HG03095 (cell line): Measurements from ENCODE around the gene SFTPD.
"Not testable (repeated sequence)": the region's sequence is repeated elsewhere in the genome, so short reads cannot be mapped to it uniquely, and the experiment has no call there.

ENCODE experiments used
- ATAC-seq: cut with Tn5 transposase; IDR thresholded peaks from one replicate; pipeline ENCODE4 v1.9.1; 2021; ENCODE audit warnings: moderate library complexity; ENCODE audit not compliant: unreplicated experiment

Gene SFTPD

DNA sequence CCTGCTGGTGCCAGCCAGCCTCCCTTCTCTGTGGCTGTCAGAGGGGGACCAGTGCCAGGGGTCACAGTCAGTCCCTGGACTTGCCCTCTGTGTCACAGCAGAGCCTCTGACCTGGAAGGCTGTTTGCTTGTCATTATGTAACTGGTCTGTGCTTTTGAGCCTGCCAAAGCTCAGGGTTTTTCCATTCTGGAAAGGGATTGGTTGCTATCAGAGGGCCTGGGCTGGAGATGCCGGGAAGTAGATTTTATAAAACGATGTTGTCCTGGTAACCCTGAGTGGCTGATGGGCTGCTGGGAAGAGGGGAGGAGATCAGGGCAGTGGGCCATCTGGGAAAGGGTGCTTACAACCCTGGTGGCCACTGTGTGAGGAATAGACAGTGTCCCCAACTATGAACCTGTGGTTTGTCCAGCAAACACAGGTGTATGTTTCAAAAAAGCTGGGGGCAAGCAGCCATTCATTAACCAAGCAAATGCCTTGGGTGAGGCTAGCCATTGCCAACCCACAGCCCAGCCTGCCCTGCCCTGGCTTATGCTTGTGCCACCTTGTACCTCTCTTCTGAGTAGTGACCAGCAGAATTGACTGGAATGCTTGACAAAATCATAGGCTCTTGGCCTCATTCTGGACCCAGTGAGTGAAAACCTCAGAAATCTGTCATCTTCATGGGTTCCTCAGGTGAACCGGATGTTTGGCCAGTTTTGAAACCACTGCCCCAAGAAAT lies 21.6 kb downstream of the SFTPD start:
- no peak for ATAC-seq

DNA sequence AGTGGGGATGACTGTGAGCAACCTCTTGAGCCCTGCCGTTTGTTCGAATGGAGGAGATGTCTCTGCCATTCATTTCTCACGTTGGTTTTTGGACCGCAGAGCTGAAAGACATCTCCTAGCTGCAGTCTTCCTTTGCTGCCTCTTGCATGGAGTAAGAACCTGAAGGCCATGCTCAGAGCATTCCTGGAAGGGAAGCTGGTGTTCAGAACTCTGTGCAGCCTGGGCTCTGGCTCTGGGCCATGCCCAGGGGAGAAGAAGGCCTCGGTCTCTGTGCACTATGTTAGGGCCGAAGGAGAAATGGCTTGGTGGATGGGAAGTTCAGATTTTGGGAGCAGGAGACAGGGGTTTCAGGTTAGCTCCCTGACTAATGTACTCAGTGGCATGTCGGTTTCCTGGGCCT lies 22.9 kb downstream of the SFTPD start:
- ATAC-seq, result no peak

DNA sequence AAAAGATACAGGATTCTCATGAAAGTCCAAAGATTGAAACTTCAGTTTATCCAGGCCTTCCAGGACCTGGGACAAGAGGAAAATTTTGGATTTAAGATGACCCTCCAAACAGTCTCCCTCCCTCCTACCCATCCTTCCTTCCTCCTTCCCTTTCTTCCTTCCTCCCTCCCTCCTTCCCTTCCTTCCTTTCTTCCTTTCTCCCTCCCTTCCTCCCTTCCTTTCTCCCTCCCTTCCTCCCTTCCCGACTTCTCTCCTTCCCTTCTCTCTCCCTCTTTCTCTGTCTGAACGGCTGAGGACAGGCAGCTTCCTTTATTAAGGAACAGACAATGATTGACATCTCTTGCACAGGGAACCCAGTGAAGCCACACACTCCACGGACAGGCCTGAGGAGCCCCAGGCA lies 23.3 kb downstream of the SFTPD start:
- ATAC-seq, result no peak

DNA sequence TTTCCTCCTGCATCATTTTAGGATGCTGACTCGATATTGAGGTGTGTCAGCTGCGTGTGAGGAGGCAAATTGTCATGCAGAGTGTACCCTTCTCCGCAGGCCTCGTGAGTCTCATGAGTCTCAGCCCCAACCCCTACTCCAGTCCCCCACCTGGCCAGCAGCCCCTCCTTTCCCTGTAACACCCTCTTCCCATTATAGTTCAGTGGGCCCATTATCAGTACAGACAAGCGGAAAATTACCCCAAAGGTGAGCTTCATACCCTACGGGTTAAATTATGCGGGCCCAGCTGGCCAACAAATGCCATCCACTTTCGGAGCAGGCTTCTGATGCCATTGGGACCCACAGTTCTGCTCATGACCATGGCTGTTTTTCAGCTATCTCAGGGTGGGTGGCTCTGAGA lies 25.2 kb downstream of the SFTPD start:
- ATAC-seq, result no peak

DNA sequence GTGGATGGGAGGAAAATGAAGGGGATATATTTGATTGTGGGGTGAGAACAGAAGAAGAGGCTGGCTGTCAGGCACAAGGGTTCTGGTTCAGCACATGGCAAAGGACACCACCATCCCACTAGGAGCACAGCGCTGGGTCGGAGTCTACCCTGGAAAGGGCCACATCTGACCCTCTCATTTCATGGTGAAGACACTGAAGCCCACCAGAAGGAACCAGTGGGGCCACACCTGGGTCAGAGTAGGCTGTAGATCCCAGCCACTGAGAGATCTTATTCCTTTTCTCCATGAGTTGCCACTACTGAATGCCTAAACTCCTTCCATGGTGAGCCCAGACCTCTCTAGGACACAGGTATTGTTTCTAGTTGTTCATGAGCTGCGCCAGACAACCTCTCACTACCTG lies 25.8 kb downstream of the SFTPD start:
- no peak for ATAC-seq

DNA sequence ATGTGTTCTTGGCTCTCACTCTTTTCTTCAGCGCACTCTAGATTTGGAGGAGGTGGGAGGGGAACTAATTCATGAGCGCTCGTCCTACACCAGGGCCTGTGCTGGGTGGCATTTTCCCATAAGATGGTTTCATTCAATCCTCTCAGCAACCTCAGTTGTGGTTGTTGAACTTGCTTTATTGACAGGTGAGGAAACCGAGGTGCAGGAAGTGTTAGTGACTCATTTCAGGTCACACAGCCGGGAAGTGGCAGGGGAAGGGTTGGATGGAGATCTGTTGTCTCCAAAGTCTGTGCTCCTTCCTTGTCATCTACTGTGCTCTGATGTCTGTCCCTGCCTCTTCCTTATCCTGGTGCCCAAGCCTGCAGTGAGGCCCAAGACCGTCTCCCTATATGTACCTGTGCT lies 26.9 kb downstream of the SFTPD start:
- not testable (repeated sequence) for ATAC-seq

DNA sequence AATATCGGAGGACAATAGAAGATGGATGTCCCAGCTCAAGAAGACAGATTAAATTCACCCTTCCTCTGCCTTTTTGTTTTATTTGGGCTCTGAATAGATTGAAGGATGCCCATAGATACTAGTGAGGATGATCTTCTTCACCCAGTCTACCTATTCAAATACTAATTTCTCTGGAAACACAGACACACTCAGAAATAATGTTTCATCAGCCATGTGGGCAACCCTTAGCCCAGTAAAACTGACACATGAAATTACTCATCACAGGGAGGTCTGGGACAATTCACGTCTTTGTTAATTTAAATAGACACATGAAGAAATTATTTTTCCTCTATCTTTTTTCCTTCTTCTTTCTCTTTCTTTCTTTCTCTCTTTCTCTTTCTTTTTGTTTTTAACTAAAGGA lies 33.1 kb downstream of the SFTPD start:
- ATAC-seq, result not testable (repeated sequence)

DNA sequence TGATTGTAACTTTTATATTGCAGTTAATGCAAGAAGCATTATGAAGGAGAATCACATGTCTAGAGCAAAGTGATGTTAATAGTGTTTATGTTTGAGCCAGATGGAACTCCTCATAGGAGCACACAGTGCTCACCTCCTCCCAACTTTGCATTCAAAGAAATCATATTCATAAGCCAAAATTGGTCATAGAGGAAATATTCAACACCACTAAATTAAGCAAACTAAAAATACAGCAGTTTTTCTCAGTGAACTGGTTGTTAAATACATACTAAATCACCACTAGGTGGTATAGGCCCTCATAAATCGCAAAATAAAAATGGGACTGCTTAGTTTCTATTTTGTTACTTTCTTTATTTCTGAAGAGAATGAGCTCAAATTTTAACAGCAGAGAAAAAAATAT lies 34.4 kb downstream of the SFTPD start:
- not testable (repeated sequence) for ATAC-seq

DNA sequence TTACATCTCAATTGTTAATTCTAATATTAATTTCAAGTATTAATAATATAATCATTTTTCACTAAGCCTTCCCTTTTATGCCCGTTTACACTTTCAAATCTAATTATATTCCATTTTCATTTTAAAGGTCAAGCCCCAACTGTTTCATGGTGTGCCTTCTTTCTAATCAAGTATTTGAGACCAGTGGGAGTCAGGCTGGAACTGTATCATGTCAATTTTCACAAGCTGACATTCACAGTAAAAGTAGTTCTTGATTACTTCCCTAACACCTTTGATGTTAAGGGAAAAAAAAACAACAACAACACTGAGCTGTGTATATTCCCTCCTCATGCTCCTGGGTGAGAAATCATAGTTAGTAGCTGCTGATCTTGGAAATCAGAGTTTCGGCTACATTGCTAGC lies 38.1 kb downstream of the SFTPD start:
- no peak for ATAC-seq

DNA sequence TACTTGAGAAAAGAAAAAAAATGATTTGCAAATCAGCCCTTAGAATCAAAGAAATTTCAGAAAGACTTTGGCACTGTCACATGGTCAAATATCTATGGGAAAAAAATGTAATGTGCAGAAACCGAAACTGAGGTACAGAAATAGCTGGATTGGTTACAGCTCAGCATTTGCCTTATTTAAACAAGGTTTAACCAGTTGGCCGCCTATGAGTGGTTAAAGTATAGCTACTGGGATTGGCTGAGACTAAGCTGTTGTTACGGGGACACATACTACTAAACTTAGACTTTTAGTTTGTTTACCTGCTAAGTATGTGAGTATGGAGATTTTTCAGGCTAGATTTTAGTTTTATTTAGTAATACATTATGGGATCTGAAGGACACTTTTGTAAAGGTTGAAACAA lies 38.6 kb downstream of the SFTPD start:
- ATAC-seq, result no peak

DNA sequence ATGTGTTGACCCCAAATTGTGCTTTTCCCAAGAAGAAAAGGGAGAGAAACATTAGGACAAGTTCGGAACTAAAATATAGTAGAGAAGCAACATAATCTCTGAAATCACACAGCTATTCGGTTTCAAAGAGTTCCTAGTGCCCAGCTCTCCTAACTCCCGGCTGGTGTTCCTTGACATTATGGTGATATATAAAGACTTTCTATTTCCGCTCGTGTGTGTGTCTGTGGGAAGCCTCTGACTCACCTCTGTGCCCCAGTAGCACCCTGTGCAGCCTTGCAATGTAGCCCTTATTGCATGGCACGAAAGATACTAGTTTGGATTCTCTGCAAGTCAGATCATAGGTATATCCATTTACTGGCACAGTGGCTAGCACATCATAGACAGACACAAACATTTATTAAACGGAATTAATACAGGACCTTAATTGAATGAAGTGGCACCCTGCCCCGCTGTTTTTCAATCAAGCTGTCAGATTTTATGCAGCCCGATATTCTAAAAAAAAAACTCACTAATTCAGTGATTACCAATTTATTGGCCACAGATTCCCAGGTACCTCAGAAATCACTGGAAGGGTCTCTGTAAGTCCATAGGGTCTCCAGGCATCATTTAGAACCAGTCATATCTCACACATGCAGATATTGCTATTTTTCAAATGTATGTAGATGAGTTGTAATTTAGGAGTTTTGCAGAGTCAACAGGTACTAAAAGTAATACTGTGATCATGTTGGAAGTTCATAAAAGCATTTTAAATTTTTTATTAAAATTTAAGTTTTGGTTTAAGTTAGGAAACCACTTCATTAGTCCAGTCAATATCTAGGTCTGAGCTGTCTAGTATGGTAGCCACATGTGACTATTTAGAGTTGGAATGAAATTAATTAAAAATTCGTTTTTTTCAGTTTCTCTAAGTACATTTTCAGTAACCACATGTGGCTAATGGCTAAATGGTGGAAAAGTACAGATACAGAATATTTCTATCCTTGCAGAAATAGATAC lies 43.3 kb downstream of the SFTPD start:
- no peak for ATAC-seq

DNA sequence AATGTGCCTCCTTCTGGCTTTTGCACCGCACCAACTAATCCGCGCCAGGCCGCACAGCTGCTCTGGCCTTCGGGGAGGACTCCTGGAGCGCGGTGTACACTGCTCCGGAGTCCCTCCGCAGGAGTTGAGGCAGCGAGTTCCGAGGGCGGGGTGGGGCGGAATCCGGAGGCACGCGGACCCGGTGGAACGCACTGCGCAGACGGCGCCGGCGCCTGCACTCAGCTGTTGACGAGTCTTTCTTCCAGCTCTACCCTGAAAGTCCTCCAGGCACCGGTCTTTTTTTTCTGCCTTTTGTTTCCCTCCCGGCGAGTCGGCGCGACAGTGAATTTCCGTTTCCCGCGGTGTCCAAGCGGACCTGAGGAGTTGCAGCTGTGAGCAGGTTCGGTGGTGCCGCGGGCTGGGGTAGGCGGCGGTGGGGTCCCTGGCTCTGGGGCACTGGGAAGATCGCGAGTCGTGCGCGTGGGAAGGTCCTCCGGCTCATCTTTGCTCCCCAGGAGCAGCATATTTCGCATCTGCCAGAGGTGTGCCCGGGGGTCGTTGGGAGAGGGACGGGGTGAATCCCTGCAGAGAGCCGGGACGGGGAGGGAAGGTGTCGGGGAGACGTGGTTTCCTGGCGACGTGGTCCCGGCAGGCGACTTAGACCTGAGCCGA lies 44.1 kb downstream of the SFTPD start:
- no peak for ATAC-seq

DNA sequence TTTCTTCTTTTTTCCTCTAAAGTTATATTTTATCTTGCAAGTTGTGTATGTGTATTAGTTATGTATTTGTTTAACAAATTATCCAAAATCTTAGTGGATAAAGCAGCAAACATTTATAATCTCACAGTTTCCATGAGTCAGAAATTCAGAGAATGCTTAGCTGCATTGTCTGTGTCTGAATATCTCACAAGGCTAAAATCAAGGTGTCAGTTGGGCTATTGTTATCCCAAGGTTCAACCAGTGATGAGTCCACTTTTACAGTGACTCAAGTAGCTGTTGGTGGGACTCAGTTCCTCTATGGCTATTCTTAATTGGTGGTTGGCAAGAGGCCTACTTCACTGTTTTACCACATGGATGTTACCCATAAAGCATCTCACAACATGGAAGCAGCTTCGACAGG lies 47.3 kb downstream of the SFTPD start:
- not testable (repeated sequence) for ATAC-seq

DNA sequence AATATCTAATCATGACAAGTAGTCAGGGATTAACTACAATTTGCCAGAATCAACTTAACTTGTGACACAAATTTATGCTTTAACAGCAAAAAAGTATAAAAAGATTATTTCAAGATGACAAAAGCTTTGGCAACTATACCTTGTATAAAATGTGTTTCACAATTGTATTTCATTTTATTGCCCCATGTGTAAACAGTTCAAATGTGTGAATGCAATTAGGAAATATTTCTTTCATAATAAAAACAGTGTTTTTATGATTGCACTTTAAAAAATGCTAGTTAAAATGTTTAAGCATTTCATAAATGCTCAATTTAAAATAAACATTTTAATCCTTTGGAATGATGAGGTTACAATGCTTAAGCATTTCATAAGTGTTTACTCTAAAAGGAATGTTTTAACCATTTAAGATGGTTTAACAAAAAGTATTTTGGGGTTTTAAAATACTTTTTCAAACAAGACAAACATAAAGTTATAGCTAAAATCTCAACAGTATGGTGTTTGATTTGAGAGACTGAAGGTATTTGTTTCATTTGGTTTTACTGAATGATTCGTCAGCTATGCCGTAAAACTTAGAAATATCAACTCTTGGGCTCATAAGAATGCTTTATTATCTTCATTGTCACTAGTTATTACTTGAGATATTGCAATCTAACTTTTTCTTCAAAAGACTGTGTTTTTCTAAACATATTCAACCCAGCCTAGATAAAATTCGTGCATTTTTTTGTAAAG lies 50.1 kb downstream of the SFTPD start:
- ATAC-seq, result no peak

DNA sequence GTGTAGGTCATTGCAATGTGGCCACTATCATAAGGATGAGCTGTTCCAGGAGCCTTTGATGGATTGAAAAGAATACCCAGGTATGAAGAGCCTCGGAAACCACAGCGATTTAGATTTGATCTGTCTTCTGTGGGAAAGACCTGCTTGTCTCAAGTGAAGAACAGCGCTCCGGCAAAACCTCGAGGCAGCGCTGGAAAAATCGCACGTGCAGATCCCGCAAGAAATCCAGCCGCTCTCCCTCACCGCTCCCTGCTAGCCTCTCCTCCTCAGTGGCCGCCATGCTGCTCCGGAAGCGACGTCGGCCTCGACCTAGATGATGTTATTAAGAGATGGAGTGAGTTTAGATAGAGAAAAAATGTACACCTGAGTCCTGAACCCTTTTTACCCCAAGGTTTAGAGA lies 56.0 kb downstream of the SFTPD start:
- ATAC-seq, result not testable (repeated sequence)

DNA sequence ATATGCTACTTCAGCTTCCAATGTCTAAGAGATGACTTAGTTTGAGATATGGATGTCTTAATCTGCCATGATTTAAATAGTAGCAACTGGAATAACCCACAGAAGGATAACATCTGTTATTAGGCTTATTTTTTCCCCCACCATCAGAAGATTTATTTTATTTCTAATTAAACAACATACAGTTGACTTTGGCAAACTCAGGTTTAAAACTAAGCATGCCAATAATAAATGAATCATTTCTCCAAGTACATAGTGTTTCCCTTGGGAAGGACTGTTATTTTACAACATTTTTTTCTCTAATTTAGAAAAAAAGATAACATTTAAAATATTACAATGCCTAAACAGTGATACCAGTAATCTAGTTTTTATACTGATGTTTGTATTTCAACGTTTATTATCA lies 58.4 kb downstream of the SFTPD start:
- no peak for ATAC-seq

DNA sequence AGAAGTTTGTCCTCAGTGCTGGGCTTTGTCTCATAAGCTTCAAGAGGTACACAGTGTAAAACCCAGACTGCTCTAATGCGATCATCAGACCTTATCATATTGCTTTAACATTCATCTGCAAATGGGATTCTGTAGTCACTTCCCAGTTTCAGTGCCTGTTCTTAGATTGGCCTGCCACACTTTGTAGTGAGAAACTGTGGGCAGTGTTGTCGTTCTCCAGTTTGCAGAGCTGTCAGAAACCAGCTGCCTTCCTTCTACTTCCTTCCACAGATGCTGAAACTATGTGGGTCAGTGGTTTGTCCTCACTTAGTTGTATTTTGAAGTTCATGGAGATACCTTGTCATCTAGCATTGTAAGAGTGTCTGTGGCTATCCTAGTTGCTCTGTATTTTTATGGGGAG lies 59.9 kb downstream of the SFTPD start:
- ATAC-seq, result not testable (repeated sequence)
